GM19240 (cell line): ENCODE data around the gene CNPPD1.
"Not testable (repeated sequence)": the region's sequence is repeated elsewhere in the genome, so short reads cannot be mapped to it uniquely, and the experiment has no call there.

ENCODE experiments used
- DNase-seq: peaks from one replicate; pipeline ENCODE4 v3.0.0; 2011; ENCODE audit warnings: low spot score; ENCODE audit not compliant: insufficient read length

CNPPD1 gene

GRCh38 chr2:219207884-219208740, 31.4 kb upstream of the CNPPD1 start:
- no peak for DNase-seq

DNA sequence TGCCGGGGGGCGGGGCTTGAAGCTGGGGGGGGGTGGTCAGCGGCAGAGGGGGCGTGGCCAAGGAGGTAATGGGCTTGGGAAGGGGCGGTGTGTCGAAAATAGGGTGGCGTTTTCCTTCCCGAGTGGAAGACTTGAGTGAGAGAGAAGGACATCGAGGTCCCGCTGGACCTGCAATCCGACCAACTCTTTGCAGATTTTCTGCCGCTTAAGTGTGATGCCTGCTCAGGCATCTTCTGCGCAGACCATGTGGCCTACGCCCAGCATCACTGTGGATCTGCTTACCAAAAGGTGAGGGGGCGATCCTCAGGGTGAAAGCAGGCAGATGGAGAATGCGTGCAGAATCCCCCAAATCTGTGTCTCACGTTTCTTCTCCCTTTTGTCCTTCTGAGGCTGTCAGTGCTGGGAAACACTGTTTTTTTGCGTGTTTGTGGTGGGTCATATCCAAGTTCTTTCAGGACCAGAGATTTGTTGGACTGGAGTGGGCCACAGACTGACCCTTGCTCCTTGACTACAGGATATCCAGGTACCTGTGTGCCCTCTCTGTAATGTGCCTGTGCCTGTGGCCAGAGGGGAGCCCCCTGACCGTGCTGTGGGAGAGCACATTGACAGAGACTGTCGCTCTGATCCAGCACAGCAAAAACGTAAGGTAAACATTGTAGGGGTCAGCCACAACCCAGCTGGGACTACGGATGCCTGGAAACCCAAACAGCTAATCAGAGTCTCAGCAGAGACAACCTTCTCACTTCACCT, 30.6 kb upstream of the CNPPD1 start:
- no peak for DNase-seq

DNA sequence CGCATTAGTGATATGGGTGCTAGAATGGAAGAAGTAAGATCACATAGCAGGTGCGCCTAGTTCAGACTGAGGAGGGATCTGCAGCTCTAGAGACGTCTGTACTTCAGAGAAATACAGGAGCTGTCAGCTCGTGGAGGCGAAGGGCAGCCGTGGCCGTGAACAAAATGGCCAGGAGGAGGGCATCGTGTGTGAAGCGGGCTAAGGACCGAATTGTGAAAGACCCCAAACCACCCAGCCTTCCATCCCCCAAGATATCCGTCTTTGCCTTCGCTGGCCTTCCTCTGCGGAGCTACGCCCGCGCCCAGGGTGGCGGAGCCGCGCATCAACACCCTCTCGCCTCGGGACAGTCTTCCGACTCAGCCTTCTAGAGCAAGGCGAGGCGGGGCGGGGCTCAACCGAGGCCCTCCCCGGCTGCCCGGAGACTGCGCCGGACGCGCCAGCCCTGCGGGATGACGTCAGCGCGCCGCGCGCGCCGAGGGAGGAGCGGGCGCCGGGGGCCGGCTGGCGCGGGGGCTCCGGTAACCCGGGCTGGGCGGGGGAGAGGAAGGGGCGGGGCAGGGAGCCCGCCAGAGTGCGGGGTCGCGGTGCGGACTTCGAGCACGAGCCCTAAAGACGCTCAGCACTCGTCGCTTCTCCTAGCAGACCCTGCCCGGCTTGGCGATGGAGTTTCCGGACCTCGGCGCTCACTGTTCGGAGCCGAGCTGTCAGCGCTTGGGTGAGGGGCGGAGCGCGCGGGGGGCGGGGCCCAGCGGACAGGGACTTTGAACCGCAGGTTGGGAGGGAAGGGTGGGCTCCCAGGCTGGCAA, 29.8 kb upstream of the CNPPD1 start, which contains the start of gene ZFAND2B:
TSS of gene ZFAND2B (plus strand) at position 455 of the 806 bp plus-strand sequence. CDS start at position 661, 206 bp downstream.
- DNase-seq = peak; percentile 97

DNA sequence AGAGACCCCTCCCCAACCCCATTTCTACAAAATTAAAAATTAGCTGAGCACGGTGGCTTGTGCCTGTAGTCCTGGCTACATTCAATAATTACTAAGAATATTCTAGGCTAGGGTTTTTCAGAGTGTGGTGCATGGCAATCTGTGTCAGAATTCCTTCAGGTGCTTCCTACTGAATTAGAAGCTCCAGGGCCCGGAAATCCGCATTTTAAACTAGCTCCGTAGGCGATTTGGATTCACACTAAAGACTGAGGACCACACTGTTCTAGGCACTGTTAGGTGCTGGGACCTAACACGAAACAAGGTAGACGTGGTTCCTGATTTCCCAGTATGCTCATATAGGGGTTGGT, 29.2 kb upstream of the CNPPD1 start:
- no peak for DNase-seq

- no peak for DNase-seq
Observed at GRCh38 chr2:219205165-219205538, 28.4 kb upstream of the CNPPD1 start.

DNA sequence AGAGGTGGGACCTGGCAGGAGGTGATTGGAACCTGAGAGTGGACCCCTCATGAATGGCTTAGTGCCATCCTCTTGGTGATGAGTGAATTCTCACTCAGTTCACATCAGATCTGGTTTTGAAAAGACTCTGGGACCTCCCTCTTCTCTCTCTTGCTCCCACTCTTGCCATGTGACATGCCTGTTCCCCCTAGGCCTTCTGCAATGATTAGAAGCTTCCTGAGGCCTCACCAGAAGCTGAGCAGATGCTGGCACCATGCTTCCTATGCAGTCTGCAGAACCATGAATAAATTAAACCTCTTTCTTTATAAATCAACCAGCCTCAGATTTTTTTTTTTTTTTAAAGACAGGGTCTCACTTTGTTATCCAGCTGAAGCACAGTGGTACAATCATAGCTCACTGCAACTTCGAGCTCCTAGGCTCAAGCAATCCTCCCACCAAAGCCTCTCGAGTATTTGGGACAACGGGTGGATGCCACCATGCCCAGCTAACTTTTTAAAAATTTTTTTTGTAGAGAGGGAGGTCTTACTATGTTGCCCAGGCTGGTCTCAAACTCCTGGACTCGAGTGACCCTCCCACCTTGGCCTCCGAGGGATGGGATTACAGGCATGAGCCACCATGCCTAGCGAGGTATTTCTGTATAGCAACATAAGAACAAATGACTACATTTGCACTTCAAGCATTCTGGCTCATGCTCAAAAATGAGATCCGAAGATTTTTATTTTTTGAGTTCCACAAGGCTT, 27.9 kb upstream of the CNPPD1 start:
- DNase-seq = no peak

DNA sequence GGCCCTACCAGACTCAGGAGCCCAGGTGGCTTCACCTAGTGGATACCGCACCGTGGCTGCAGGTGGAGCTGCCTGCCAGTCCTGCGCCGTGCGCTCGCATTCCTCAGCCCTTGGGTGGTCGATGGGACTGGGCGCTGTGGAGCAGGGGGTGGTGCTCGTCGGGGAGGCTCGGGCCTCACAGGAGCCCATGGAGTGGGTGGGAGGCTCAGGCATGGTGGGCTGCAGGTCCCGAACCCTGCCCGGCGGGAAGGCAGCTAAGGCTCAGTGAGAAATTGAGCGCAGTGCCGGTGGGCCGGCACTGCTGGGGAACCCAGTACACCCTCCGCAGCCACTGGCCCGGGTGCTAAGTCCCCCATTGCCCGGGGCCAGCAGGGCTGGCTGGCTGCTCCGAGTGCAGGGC, 24.6 kb upstream of the CNPPD1 start:
- not testable (repeated sequence) for DNase-seq

GRCh38 chr2:219200502-219201326, 24.0 kb upstream of the CNPPD1 start:
- not testable (repeated sequence) for DNase-seq

DNA sequence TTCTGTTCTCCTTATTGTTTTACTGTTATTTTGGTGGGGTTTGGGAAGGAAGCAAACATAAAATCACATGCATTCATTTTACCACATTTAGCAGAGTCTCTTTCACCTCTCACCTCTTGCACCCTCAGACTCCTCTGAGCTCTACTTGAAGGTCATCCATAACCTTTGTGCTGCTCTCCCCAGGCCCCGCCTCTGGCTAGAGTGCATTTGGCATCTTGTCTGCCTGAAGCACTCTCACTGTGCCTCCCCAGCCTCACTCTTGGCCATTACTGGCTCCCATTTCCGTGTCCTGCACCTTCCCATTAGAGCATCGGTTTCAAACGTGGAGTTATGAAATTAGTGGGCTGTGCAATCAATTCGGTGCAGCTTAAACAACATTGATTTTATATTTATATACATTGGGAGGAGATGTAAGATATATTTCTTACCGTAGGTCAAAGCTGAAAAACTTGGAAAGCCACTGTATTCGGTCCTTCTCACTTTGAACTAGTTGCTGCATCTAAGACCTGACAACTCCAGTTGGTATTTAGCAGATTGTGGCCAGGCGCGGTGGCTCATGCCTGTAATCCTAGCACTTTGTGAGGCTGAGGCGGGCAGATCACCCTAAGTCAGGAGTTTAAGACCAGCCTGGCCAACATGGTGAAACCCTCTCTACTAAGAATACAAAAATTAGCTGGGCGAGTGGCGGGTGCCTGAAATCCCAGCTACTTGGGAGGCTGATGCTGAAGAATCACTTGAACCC, 22.9 kb upstream of the CNPPD1 start:
- DNase-seq = no peak

DNA sequence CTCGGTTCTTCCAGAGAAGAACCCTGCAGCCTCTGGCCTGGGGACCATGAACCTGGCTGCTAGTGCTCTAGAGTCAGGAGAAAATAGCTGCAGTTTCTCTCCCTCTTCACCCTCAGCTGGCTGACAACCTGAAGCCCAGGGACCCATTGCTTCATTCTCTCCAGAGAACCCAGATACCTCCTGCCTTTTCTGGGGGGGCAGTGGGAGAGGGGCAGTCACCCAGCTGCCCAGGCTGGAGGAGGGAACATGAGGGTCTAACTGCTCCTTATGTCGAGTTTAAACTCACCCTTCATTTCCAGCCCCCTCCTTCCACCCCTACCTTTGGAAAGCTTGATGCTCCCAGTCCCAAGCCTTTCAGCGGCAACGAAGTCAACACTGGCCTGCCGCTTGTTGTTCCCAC, 22.2 kb upstream of the CNPPD1 start:
- DNase-seq = no peak

- no peak for DNase-seq
Observed at GRCh38 chr2:219197388-219197787, 20.7 kb upstream of the CNPPD1 start.

GRCh38 chr2:219186754-219187456, 10.2 kb upstream of the CNPPD1 start:
- DNase-seq = no peak

DNA sequence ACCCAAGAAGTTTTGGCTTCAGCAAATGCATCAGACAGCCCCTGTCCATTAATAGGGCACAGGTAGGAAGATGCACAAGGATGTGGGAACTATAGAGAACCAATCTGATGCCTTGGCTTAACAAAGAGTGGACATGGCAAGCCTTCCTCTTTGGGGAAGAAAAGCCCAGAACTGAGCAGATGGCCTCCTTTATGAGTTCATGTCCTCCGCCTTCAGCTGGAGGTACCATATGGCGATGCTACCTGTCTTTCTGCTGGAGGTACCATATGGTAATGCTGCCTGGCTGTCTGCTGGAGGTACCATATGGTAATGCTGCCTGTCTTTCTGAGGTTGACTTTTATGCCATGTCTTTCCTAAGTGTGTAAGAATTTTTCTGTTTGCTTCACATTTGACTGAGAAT, 7.4 kb upstream of the CNPPD1 start:
- no peak for DNase-seq

- no peak for DNase-seq
Observed at GRCh38 chr2:219183151-219183772, 6.5 kb upstream of the CNPPD1 start.

GRCh38 chr2:219182331-219183150, 5.8 kb upstream of the CNPPD1 start:
- no peak for DNase-seq

- DNase-seq = no peak
Observed at GRCh38 chr2:219181531-219181930, 4.8 kb upstream of the CNPPD1 start.

DNA sequence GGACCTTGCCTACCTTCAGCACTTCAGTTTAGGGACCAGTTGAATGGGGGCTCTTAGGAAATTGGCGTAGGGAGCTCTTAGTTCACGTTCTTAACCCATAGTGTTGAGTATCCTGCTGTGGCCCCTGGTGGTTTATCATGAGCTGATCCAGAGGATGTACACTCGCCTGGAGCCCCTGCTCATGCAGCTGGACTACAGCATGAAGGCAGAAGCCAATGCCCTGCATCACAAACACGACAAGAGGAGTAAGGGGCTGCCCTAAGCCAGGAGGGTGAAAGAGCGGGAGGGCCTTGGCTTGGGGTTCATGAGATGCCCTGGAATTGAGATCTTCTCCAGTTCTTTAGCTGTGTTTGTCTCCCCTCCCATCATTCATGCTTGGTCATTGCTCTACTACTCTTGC, 4.2 kb upstream of the CNPPD1 start:
- no peak for DNase-seq
